HCT116 (cell line): ENCODE data around the gene CHST15. TPM values are rescaled to one million over a fixed set of nuclear protein-coding genes. Genes with fewer than 3 reads are reported as not detected.

Experiments
- ATAC-seq: fragments of 200-7000 bp; cut with Tn5 transposase; 2 replicates; pipeline ENCODE4 v1.9.1; 2020; ENCODE audit warnings: mild to moderate bottlenecking, moderate library complexity
- BruUV-seq: library from RNA; stranded (reverse); fragments of 400-500 nt; replicated peaks from 2 replicates; lab custom pipeline; 2021; lab: Mats Ljungman, UMichigan
- CTCF ChIA-PET: fragments of 300-600 bp; sonication (Branson Sonifier 250); formaldehyde crosslinking; loops from one replicate; lab custom pipeline; 2021; ENCODE audit warnings: antibody characterized with exemption; lab: Charles Lee
- POLR2A ChIA-PET: fragments of 300-600, 350-600 bp; sonication (Branson Sonifier 250); formaldehyde crosslinking; loops from one replicate; lab custom pipeline; 2021; ENCODE audit warnings: antibody characterized with exemption; lab: Charles Lee
- RAD21 ChIA-PET, 2 experiments: fragments of 300-600 bp; sonication (Branson Sonifier 250); formaldehyde crosslinking; loops; one replicate each; lab custom pipeline; 2023; ENCODE audit warnings: low total read pairs in 2 of 2; ENCODE audit not compliant: uncharacterized antibody in 2 of 2, unreplicated experiment in 2 of 2, low non-redundant PET in 1 of 2; lab: Charles Lee
- DNase-seq: peaks from one replicate; pipeline ENCODE4 v3.0.0-alpha.2; 2010; ENCODE audit warnings: low read depth, low spot score
- H2AFZ ChIP-seq: fragments of 200-600 bp; shearing (Covaris generic), sonication (generic); 2 replicates; pipeline ENCODE4 v1.6.1; 2017; ENCODE audit warnings: low read depth, mixed run types, mixed read lengths, antibody characterized with exemption, low read length; ENCODE audit not compliant: poor library complexity, severe bottlenecking
- H3K27ac ChIP-seq: 2 replicates; pipeline ENCODE4 v1.5.1; 2012; ENCODE audit warnings: low read depth, low read length
- H3K27me3 ChIP-seq: fragments of 200-600 bp; sonication (generic); 2 replicates; pipeline ENCODE4 v1.6.1; 2016; ENCODE audit warnings: mixed run types, low read length, mixed read lengths; ENCODE audit not compliant: insufficient read depth
- H3K36me3 ChIP-seq, 2 experiments: fragments of 200-500 bp in 1 of 2; fragments of 200-600 bp in 1 of 2; sonication (Bioruptor generic) in 1 of 2; sonication (generic) in 1 of 2; 2 replicates each; pipeline versions ENCODE4 v1.5.1 to v1.6.1; 2014 to 2016; ENCODE audit warnings: low read length in 2 of 2, inconsistent platforms in 1 of 2, mixed read lengths in 1 of 2, mixed run types in 1 of 2; ENCODE audit not compliant: insufficient read depth in 2 of 2, control insufficient read depth in 1 of 2
- H3K4me1 ChIP-seq, 2 experiments: fragments of 200-600 bp in 1 of 2; sonication (generic) in 1 of 2; 2 replicates each; pipeline versions ENCODE4 v1.5.1 to v1.6.1; 2012 to 2017; ENCODE audit warnings: low read length in 2 of 2, inconsistent platforms in 1 of 2, mild to moderate bottlenecking in 1 of 2, mixed read lengths in 1 of 2, mixed run types in 1 of 2, moderate library complexity in 1 of 2; ENCODE audit not compliant: insufficient read depth in 2 of 2, control insufficient read depth in 1 of 2
- H3K4me2 ChIP-seq: fragments of 200-600 bp; sonication (generic); 2 replicates; pipeline ENCODE4 v1.6.1; 2017; ENCODE audit warnings: mixed run types, low read length, mixed read lengths
- H3K4me3 ChIP-seq, 2 experiments: fragments of 200-600 bp in 1 of 2; sonication (generic) in 1 of 2; replicated peaks in 1 of 2; 2 replicates each; pipeline ENCODE4 v1.5.1; 2011 to 2016; ENCODE audit warnings: low read length in 2 of 2, control low read depth in 1 of 2, low read depth in 1 of 2, mild to moderate bottlenecking in 1 of 2, mixed read lengths in 1 of 2, mixed run types in 1 of 2
- H3K79me2 ChIP-seq: fragments of 200-600 bp; sonication (generic); 2 replicates; pipeline ENCODE4 v1.6.1; 2017; ENCODE audit warnings: mild to moderate bottlenecking, mixed run types, low read length, moderate library complexity, mixed read lengths; ENCODE audit not compliant: insufficient read depth
- H3K9ac ChIP-seq: fragments of 200-600 bp; sonication (generic); 2 replicates; pipeline ENCODE4 v1.6.1; 2016; ENCODE audit warnings: low read length, mixed read lengths
- H3K9me2 ChIP-seq: fragments of 200-600 bp; sonication (generic), shearing (Covaris generic); 2 replicates; pipeline ENCODE4 v1.6.1; 2017; ENCODE audit warnings: mixed run types, mild to moderate bottlenecking, moderate library complexity; ENCODE audit not compliant: insufficient read depth
- H3K9me3 ChIP-seq, 2 experiments: fragments of 200-500 bp in 1 of 2; fragments of 200-600 bp in 1 of 2; sonication (Bioruptor generic) in 1 of 2; sonication (generic) in 1 of 2; 2 replicates each; pipeline ENCODE4 v1.6.1; 2014 to 2017; ENCODE audit warnings: low read length in 2 of 2, mixed read lengths in 2 of 2, inconsistent platforms in 1 of 2, low read depth in 1 of 2, mild to moderate bottlenecking in 1 of 2, mixed run types in 1 of 2, moderate library complexity in 1 of 2; ENCODE audit not compliant: control insufficient read depth in 1 of 2, insufficient read depth in 1 of 2
- H4K20me1 ChIP-seq: fragments of 200-600 bp; sonication (generic), shearing (Covaris generic); 2 replicates; pipeline ENCODE4 v1.6.1; 2017; ENCODE audit warnings: mixed run types, mild to moderate bottlenecking, moderate library complexity; ENCODE audit not compliant: insufficient read depth
- CBX3 ChIP-seq: IDR thresholded peaks from 2 replicates; pipeline ENCODE4 v1.6.1; 2012; ENCODE audit warnings: low read depth
- CEBPB ChIP-seq: IDR thresholded peaks from 2 replicates; pipeline ENCODE4 v1.6.1; 2012; ENCODE audit warnings: low read depth
- FOSL1 ChIP-seq: IDR thresholded peaks from 2 replicates; pipeline ENCODE4 v1.6.1; 2012; ENCODE audit warnings: low read depth
- JUND ChIP-seq: IDR thresholded peaks from 2 replicates; pipeline ENCODE4 v1.6.1; 2012
- POLR2AphosphoS5 ChIP-seq: IDR thresholded peaks from 2 replicates; pipeline ENCODE4 v1.6.1; 2011; ENCODE audit warnings: mild to moderate bottlenecking, low read depth, low read length, moderate library complexity
- RAD21 ChIP-seq: IDR thresholded peaks from 2 replicates; pipeline ENCODE4 v1.6.1; 2012; ENCODE audit warnings: low read depth, mild to moderate bottlenecking
- SP1 ChIP-seq: IDR thresholded peaks from 2 replicates; pipeline ENCODE4 v1.6.1; 2012; ENCODE audit warnings: low read depth
- SRF ChIP-seq: IDR thresholded peaks from 2 replicates; pipeline ENCODE4 v1.6.1; 2012; ENCODE audit warnings: low read depth
- intact Hi-C: fragments of 100-400 bp; cut with micrococcal nuclease; formaldehyde crosslinking; loops from 2 replicates; pipeline ENCODE4 v1.10.0; 2022
- total RNA-seq: library from RNA; stranded (reverse); gene quantifications from one replicate; pipeline ENCODE4 v1.2.1, GENCODE V29; 2021; ENCODE audit not compliant: unreplicated experiment
- TF ChIP-seq, protein P1 (sequence below): IDR thresholded peaks from 2 replicates; pipeline ENCODE4 v1.6.1; 2012
- TF ChIP-seq, protein P2 (sequence below): IDR thresholded peaks from 2 replicates; pipeline ENCODE4 v1.6.1; 2012
- TF ChIP-seq, protein P3 (sequence below): IDR thresholded peaks from 2 replicates; pipeline ENCODE4 v1.6.1; 2012; ENCODE audit warnings: low read depth

CHST15 gene
- total RNA-seq, 1 experiment from 2014 or later: 47.2 TPM

DNA sequence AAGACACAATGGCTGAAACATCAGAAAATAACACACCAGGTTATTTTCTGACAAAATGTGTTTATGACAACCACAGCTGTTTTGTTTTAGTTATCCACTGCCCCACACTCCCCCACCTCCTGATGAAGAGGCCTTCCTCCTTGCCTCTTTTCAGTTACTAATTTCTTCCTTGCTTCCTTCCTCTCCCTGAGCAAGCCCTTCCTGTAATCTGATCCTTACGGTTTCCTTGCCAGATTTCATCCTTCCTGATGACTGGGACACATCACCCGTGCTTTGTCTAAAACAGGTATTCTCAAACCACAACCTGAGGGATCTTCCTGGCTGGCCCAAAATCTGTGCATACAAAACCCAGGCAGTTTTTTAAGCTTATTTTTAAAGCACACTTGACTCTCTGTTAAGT is 39.4 kb downstream of the CHST15 start:
- Histone ChIP-seq H3K9me3 (no peaks in the 10 kb centered on the region), H4K20me1 (no peaks in the 10 kb centered on the region), H3K79me2 (peaks cover 43% of the 10 kb centered on the region; the same call in 1 of the 2 replicates), H3K36me3 (no peaks in the 10 kb centered on the region), H3K27ac (peak overlapping the region; percentile 12), H3K27me3 (no peaks in the 10 kb centered on the region), H3K9me2 (no peaks in the 10 kb centered on the region), H3K4me1 (peaks cover 18 to 49% of the 10 kb centered on the region in 2 experiments), H3K4me3 (peak overlapping the region in 1 of 2 experiments; percentile 28; a peak in 2 of 4 replicates), H2AFZ (no peak overlapping the region), H3K4me2 (peak overlapping the region; percentile 60), H3K9ac (peak overlapping the region; percentile 2; the same call in 1 of the 2 replicates)
- peak; percentile 60 for ATAC-seq
- DNase-seq: peak; percentile 38
- intact Hi-C loops: no loop called here
- TF ChIP-seq, protein P1, sequence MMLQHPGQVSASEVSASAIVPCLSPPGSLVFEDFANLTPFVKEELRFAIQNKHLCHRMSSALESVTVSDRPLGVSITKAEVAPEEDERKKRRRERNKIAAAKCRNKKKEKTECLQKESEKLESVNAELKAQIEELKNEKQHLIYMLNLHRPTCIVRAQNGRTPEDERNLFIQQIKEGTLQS: no peak
- TF ChIP-seq FOSL1 (peak; percentile 64), CBX3 (peak; percentile 72), SP1 (peak; percentile 80), CEBPB (no peak), POLR2AphosphoS5 (peak; percentile 47), JUND (peak; percentile 62), SRF (no peak), RAD21 (no peak)
- TF ChIP-seq, protein P2, sequence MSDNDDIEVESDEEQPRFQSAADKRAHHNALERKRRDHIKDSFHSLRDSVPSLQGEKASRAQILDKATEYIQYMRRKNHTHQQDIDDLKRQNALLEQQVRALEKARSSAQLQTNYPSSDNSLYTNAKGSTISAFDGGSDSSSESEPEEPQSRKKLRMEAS: no peak
- TF ChIP-seq, protein P3, sequence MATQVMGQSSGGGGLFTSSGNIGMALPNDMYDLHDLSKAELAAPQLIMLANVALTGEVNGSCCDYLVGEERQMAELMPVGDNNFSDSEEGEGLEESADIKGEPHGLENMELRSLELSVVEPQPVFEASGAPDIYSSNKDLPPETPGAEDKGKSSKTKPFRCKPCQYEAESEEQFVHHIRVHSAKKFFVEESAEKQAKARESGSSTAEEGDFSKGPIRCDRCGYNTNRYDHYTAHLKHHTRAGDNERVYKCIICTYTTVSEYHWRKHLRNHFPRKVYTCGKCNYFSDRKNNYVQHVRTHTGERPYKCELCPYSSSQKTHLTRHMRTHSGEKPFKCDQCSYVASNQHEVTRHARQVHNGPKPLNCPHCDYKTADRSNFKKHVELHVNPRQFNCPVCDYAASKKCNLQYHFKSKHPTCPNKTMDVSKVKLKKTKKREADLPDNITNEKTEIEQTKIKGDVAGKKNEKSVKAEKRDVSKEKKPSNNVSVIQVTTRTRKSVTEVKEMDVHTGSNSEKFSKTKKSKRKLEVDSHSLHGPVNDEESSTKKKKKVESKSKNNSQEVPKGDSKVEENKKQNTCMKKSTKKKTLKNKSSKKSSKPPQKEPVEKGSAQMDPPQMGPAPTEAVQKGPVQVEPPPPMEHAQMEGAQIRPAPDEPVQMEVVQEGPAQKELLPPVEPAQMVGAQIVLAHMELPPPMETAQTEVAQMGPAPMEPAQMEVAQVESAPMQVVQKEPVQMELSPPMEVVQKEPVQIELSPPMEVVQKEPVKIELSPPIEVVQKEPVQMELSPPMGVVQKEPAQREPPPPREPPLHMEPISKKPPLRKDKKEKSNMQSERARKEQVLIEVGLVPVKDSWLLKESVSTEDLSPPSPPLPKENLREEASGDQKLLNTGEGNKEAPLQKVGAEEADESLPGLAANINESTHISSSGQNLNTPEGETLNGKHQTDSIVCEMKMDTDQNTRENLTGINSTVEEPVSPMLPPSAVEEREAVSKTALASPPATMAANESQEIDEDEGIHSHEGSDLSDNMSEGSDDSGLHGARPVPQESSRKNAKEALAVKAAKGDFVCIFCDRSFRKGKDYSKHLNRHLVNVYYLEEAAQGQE: no peak
- POLR2A ChIA-PET: no interaction called here
- CTCF ChIA-PET: no interaction called here
- no TSS peak for BruUV-seq
- RAD21 ChIA-PET: no interaction called here
